Skin of body (tissue), 2 donors: ENCODE measurements around the gene PRDM12. TPM values are rescaled to one million over a fixed set of nuclear protein-coding genes. Genes with fewer than 3 reads are reported as not detected.
"Not testable (repeated sequence)": the region's sequence is repeated elsewhere in the genome, so short reads cannot be mapped to it uniquely, and the experiment has no call there.

Experiments
- DNase-seq: peaks from one replicate; lab custom pipeline; 2025; lab: John Stamatoyannopoulos, UW
- total RNA-seq: library from RNA; depleted of rRNA; stranded (reverse); fragments of >200 nt; gene quantifications from one replicate; pipeline ENCODE4 v1.2.3, GENCODE V29; 2014

Gene PRDM12
- total RNA-seq, 1 donor from 2014 or later, result not detected

GRCh38 chr9:130663977-130664250 lies 480 bp upstream of the PRDM12 start:
- no peak for DNase-seq

GRCh38 chr9:130665029-130665430 lies 636 bp downstream of the PRDM12 start:
- no peak for DNase-seq

GRCh38 chr9:130665431-130666392 lies 1.3 kb downstream of the PRDM12 start:
- DNase-seq, result no peak

GRCh38 chr9:130666393-130667119 lies 2.2 kb downstream of the PRDM12 start:
- no peak for DNase-seq

GRCh38 chr9:130667120-130667435 lies 2.7 kb downstream of the PRDM12 start:
- DNase-seq, result no peak

GRCh38 chr9:130668196-130668595 lies 3.8 kb downstream of the PRDM12 start:
- DNase-seq, result no peak

- DNase-seq, result no peak
Observed at GRCh38 chr9:130668659-130669058, 4.3 kb downstream of the PRDM12 start.

GRCh38 chr9:130669965-130670364 lies 5.6 kb downstream of the PRDM12 start:
- no peak for DNase-seq

GRCh38 chr9:130670644-130671043 lies 6.2 kb downstream of the PRDM12 start:
- no peak for DNase-seq

- DNase-seq, result no peak
Observed at GRCh38 chr9:130672466-130672865, 8.1 kb downstream of the PRDM12 start.

- DNase-seq, result no peak
Observed at GRCh38 chr9:130672933-130673615, 8.7 kb downstream of the PRDM12 start.

GRCh38 chr9:130675396-130675795 lies 11.0 kb downstream of the PRDM12 start:
- DNase-seq, result no peak

- no peak for DNase-seq
Observed at GRCh38 chr9:130677252-130677651, 12.9 kb downstream of the PRDM12 start.

- no peak for DNase-seq
Observed at GRCh38 chr9:130680836-130681768, 16.7 kb downstream of the PRDM12 start.

GRCh38 chr9:130681769-130682420 lies 17.5 kb downstream of the PRDM12 start:
- no peak for DNase-seq

GRCh38 chr9:130682421-130683121 lies 18.2 kb downstream of the PRDM12 start:
- peak; percentile 48 for DNase-seq

GRCh38 chr9:130685104-130685503 lies 20.7 kb downstream of the PRDM12 start:
- no peak for DNase-seq

GRCh38 chr9:130685945-130686344 lies 21.6 kb downstream of the PRDM12 start:
- not testable (repeated sequence) for DNase-seq

GRCh38 chr9:130687615-130688014 lies 23.2 kb downstream of the PRDM12 start:
- no peak for DNase-seq

GRCh38 chr9:130688072-130688471 lies 23.7 kb downstream of the PRDM12 start:
- DNase-seq, result no peak
